NCI-H82 (cell line): ENCODE measurements around the gene P2RX4.
"Not testable (repeated sequence)": the region's sequence is repeated elsewhere in the genome, so short reads cannot be mapped to it uniquely, and the experiment has no call there.

Experiments used
- DNase-seq: peaks from one replicate; lab custom pipeline; 2025; lab: John Stamatoyannopoulos, UW

The P2RX4 gene

DNA sequence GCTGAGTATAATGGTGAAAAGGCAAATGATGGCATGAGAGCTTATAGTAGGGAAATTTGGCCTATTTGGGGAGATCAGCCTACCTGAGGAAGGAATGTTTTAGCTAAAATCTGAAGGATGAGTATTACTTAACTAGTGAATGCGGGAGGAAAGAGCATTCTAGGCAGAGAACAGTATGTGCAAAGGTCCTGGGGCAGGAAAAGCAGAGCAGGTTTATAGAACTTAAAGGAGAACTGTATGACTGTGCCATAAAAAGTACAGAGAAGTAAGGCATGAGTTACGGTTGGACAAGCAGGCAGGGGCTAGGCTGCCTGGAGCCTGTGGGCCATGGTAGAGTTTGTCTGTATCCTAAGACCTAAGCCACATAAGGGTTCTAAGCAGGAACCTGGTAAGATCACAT is 21.7 kb upstream of the P2RX4 start:
- no peak for DNase-seq

GRCh38 chr12:121189131-121189530 is 20.8 kb upstream of the P2RX4 start:
- no peak for DNase-seq

DNA sequence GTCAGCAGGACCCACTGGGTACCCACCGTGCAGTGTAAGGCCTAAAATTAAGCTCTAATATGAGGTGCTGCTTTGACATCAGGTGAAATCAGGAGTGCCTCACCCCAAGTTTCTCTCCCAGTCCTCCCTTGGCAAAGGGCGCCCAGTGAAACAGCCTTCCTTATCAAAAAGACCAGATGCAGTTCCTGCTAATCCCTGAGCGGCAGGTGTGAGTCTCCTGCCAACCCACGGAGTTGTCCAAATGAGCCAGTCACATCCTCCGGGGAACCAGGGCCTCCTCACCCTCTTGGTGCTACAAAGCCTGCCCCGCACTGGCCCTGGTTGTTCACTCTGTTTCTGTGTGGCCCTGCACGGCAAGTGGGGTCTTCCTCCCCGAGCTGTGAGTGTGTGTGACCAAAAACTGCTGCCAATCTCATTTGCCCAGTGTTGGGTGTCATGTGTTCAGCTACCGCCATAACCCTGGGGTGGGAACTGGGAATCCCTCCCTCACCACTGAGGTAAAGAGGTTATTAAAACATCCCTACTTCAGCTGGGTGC is 20.2 kb upstream of the P2RX4 start:
- DNase-seq, result peak; percentile 40

DNA sequence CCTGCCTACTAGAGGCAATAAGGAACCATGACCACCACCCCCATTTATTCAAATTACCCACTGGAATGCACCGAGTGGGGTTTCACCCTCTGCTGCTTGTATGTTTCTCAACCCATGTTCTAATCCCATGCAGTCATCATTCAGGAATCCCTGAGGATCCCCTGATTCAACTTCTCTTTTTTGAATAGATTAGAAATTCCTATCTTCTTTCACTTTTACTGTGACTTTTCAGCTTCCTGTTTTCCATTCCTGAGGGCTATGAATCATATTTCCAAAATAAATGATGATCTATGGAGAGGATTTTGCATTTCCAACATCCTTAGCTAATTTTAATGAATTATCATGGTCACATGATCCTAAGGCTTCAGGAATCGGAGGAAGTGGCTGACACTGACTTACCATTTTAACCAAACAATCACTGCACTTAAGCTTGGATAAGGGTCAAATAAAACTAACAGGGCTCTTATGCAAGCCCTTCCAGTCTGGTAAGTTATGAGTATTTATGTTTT is 19.4 kb upstream of the P2RX4 start:
- DNase-seq, result no peak

DNA sequence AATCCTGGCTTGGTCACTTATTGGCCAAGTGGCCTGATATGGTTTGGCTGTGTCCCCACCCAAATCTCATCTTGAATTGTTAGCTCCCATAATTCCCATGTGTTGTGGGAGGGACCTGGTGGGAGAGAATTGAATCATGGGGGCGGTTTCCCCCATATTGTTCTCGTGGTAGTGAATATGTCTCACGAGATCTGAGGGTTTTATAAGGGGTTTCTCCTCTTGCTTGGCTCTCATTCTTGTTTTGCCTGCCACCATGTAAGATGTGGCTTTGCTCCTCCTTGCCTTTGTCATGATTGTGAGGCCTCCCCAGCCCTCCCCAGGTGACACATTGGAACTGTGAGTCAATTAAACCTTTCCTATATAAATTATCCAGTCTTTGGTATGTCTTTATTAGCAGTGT is 18.8 kb upstream of the P2RX4 start:
- DNase-seq, result no peak

DNA sequence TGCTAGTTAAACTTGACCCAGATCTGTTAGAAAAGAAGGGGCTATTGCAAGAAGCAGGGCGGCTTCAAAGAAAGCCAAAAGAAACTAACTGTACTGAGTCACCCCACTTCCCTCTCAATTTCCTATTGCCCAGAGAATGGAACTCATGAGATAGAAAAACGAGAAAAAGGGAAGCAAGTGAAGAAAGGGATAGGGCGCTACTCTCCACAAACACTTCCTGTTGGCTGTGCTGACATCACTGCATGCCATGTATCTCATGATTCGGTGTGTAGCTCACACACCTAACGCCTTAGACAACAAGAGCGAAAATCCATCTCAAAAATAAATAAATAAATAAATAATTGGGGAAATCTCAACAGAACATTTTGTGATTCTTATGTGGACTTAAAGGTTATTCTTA is 13.0 kb upstream of the P2RX4 start:
- DNase-seq, result no peak

GRCh38 chr12:121198949-121199348 is 11.0 kb upstream of the P2RX4 start:
- DNase-seq, result no peak

GRCh38 chr12:121201140-121201539 is 8.8 kb upstream of the P2RX4 start:
- not testable (repeated sequence) for DNase-seq

DNA sequence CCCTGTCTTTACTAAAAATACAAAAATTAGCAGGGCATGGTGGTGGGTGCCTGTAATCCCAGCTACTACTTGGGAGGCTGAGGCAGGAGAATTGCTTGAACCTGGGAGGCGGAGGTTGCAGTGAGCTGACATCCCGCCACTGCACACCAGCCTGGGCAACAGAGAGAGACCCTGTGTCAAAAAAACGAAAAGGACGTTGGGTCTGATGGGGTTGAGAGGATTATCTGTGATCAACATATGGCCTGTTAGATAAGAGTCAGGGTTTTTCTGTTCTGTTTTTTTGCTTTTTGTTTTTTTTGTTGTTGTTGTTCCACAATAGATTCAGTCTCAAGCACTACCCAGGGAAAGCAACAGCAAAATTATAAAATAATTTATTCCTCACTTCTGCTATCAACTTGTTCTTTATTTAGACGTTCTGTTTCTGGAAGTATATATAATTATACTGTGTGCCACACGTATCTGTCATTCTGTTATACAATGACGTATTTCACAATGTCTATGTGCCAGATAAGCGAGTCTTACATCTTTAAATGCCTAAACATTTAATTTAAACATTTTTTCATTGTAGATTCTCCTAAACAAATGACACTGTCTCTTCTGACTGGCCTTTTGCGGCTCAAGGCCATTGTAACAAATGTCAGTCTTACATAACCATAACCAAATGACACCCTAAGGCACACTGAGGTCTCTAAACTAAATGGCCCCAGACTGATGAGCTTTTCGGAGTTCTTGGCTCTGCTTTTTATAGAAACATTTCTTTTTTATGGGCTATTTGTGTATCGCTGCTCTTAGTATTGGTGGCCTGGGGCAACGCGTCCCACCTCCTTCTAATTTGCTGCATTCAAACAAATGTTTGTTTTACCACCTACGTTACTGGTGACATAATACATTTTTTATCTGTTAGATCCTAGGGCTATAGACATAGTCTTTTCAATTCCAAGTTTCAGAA is 7.2 kb upstream of the P2RX4 start:
- DNase-seq, result peak; percentile 58

- DNase-seq, result no peak
These were observed 6.4 kb upstream of the P2RX4 start for GRCh38 chr12:121203482-121203881.

DNA sequence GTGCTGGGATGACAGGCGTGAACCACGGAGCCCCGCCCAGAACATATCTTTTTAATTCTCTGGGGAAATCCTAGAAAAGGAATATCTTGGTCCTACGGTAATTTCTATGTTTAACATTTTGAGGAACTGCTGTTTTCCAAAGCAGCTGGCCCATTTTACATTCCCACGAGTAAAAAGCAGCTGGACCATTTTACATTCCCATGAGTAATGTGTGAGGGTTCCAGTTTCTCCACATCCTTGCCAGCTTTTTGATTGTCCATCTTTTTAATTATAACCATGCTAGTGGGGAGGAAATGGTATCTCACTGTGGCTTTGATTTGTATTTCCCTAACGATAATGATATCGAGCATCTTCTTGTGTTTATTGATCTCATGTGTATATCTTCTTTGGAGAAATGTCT is 4.4 kb upstream of the P2RX4 start:
- DNase-seq, result no peak

- DNase-seq, result not testable (repeated sequence)
These were observed 1.4 kb upstream of the P2RX4 start for GRCh38 chr12:121208571-121208970.

DNA sequence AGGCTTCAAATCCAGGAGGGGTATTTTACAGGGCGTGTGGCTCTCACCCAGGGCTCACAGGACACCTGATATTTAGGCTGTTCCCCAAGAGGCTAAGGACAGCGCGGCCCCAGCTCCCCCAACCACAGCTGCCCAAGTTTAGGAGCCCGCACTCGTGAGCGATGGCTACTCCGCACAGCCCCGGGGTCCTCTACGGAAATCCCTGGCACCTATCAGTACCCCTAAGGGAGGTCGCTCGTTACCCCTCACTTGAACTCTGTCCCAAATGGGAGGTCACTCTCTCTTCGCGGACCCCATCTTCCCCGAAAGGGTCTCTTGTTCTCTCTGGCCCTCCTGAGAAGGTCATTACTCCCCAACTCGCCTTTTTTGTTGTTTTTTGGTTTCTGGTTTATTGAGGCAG is 708 bp upstream of the P2RX4 start:
- DNase-seq, result no peak

- no peak for DNase-seq
These were observed 2.9 kb downstream of the P2RX4 start for GRCh38 chr12:121212875-121213274.

GRCh38 chr12:121214166-121214777 is 4.3 kb downstream of the P2RX4 start:
- no peak for DNase-seq

DNA sequence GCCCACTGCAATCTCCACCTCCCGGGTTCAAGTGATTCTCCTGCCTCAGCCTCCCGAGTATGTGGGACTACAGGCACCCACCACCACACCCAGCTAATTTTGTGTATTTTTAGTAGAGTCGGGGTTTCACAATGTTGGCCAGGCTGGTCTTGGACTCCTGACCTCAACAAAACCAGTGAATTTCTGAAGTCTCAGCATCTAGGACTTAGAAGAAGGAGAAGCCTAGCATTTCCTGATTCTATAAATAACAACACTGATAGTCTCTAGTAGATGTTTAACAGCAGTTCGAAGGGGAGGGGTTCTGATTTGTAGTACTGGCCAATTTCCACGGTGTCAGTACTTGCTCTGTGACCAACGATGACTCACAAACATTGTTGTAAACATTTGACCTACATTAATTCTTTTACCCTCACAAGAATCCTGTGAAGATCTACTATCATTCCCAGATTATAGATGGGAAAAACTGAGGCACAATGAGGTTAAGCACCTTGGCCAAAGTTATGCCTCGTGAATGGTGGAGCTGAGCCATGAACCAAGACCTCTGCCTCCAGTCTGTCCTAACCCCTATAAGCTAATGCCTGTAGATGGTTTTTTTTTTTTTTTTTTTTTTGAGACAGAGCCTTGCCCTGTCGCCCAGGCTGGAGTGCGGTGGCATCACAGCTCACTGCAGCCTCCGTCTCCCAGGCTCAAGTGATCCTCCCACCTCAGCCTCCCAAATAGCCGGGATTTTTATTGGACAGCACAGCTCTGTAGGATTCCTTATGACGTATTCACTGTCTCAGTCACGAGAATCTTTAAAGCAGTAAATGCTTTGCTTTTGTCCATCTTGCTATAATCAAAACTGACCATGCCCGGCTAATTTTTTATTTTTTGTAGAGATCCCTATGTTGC is 5.2 kb downstream of the P2RX4 start:
- DNase-seq, result no peak

DNA sequence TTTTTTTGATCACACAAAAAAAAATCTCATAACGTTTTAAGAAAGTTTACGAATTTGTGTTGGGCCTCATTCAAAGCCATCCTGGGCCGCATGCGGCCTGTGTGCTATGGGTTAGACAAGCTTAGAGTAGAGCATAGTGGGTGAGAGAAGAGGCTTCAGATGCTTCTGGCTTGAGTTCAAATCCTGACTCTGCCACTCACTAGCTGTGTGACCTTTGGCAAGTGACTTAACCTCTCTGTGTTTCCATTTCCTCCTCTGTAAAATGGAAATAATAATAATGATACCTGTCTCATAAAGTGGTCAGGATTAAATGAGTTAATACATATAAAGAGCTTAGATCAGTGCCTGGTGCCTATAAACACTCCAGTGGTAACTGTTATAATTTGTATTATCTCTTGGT is 6.2 kb downstream of the P2RX4 start:
- no peak for DNase-seq

DNA sequence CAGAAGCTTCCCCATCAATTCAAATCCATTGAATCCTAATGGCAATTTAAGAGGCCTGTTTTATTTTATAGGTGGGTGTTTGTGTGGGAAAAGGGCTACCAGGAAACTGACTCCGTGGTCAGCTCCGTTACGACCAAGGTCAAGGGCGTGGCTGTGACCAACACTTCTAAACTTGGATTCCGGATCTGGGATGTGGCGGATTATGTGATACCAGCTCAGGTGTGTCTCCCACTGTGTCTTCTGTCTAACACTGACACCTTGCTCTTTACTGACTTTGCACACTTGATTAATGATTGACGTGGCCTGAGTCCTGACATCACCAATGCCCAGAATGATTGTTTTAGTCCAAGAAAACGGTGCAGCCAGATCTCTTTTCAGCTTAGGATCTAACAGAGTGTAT is 7.1 kb downstream of the P2RX4 start:
- no peak for DNase-seq

GRCh38 chr12:121217761-121218160 is 7.8 kb downstream of the P2RX4 start:
- peak; percentile 36 for DNase-seq

- no peak for DNase-seq
These were observed 8.8 kb downstream of the P2RX4 start for GRCh38 chr12:121218588-121219352.

GRCh38 chr12:121219353-121219986 is 9.5 kb downstream of the P2RX4 start:
- no peak for DNase-seq
